Fibroblast of mammary gland (primary cell): ENCODE results near the gene OSTF1.
A peak's percentile ranks its signal among the peaks of the same experiment; 100 is the strongest.

Experiments
- DNase-seq: peaks from one replicate; pipeline ENCODE4 v3.0.0-alpha.2; 2010; ENCODE audit warnings: low read depth
- H3K4me3 ChIP-seq: 2 replicates; pipeline ENCODE4 v1.5.1; 2011; ENCODE audit warnings: low read depth, mild to moderate bottlenecking, low read length, moderate library complexity; ENCODE audit not compliant: control insufficient read depth
- TF ChIP-seq, protein P1 (sequence below): conservative IDR thresholded peaks from 2 replicates; pipeline ENCODE4 v1.5.1; 2011; ENCODE audit warnings: low read depth, low read length, inconsistent platforms; ENCODE audit not compliant: control insufficient read depth, insufficient read depth

The OSTF1 gene

DNA sequence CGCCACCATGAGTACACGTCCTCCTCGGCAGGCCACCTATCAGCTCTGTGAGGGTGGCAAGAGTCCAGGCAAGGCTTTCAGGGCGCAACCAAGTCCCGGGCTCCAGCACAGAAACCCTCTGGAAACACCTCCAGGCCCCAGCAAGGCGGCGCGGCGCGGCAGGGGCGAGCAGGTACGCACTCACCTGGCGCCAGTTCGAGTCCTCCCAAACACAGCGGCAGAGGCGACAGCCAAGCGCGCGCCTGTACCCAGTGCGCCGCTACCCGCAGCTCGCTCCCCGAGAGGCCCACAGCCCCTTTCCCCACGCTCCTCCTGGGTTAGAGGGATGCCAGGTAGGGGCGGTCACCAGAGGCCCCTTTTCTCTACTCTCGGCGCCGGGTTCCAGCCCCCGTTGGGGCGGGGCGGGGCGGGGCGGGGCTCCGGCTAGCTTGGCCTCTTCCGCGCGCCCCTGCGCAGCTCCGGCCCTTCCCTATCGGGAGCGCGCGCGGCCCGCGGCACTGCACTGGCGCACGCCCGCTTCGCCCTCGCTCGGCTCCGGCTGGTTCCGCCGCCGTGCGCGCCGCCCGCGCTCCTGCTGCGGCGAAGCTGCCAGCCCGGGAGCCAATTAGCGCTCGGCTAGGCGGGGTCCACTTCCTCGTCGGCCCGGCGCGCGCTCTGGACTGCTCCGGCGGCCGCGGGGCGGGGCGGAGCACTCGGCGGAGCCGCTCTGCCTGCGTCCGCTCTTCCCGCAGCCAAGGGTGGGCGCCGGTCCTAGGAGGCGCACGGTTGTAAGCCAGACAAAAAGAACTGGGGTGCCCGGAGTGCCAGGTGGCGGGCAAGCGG, at the start of gene OSTF1, which contains the start of gene NMRK1:
OSTF1 (plus strand) TSS at position 691 of the 822 bp plus-strand sequence. CDS start 179 bp downstream, outside the sequence.
NMRK1 (minus strand) TSS at position 332 of the 822 bp plus-strand sequence. CDS start 5,040 bp downstream, outside the sequence.
- H3K4me3 ChIP-seq: peak within 1 kb of the TSS; percentile 90
- peak; percentile 93 for DNase-seq
- TF ChIP-seq, protein P1, sequence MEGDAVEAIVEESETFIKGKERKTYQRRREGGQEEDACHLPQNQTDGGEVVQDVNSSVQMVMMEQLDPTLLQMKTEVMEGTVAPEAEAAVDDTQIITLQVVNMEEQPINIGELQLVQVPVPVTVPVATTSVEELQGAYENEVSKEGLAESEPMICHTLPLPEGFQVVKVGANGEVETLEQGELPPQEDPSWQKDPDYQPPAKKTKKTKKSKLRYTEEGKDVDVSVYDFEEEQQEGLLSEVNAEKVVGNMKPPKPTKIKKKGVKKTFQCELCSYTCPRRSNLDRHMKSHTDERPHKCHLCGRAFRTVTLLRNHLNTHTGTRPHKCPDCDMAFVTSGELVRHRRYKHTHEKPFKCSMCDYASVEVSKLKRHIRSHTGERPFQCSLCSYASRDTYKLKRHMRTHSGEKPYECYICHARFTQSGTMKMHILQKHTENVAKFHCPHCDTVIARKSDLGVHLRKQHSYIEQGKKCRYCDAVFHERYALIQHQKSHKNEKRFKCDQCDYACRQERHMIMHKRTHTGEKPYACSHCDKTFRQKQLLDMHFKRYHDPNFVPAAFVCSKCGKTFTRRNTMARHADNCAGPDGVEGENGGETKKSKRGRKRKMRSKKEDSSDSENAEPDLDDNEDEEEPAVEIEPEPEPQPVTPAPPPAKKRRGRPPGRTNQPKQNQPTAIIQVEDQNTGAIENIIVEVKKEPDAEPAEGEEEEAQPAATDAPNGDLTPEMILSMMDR: no peak

GRCh38 chr9:75039009-75039408, 49.3 kb upstream of the OSTF1 start:
- DNase-seq: peak; percentile 95
- H3K4me3 ChIP-seq: no peak overlapping the region

GRCh38 chr9:75039801-75040200, 48.5 kb upstream of the OSTF1 start:
- H3K4me3 ChIP-seq: no peak overlapping the region
- DNase-seq: peak; percentile 39
- TF ChIP-seq, protein P1: no peak

More at GRCh38 chr9:75039009-75039408, 49.3 kb upstream of the OSTF1 start:
- TF ChIP-seq, protein P1: no peak

- H3K4me3 ChIP-seq: no peak overlapping the region
- TF ChIP-seq, protein P1: no peak
- peak; percentile 37 for DNase-seq
Observed at GRCh38 chr9:75041041-75041440, 47.3 kb upstream of the OSTF1 start.

- no peak overlapping the region for H3K4me3 ChIP-seq
- TF ChIP-seq, protein P1: no peak
- no peak for DNase-seq
Observed at GRCh38 chr9:75046725-75047345, 41.5 kb upstream of the OSTF1 start.

DNA sequence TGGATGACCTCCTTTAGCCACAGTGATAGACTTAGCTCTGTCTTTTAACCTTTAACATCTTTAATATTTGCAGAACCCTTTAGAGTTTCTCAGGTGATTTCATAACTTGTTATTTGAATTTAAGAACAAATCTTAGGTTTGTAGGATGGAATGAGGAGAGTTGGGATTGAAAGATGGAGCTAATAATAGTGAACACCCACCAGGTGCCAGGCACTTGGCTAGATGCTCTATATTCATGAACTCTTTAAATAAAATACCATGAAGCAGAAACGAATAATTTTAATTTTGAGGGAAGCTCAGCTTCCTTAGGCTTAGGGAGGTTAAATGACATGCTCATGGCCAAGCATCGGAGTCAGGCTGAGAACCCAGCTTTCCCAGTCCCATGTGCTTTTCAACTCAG, 40.8 kb upstream of the OSTF1 start:
- no peak overlapping the region for H3K4me3 ChIP-seq
- DNase-seq: no peak
- TF ChIP-seq, protein P1: no peak
